ENCODE results near the gene NECAB2. TPM values are rescaled to one million over a fixed set of nuclear protein-coding genes. Genes with fewer than 3 reads are reported as not detected.
A peak's percentile ranks its signal among the peaks of the same experiment; 100 is the strongest.
"Not testable (repeated sequence)": the region's sequence is repeated elsewhere in the genome, so short reads cannot be mapped to it uniquely, and the experiment has no call there.

Gene NECAB2
- total RNA-seq, 1 donor from 2014 or later = not detected

DNA sequence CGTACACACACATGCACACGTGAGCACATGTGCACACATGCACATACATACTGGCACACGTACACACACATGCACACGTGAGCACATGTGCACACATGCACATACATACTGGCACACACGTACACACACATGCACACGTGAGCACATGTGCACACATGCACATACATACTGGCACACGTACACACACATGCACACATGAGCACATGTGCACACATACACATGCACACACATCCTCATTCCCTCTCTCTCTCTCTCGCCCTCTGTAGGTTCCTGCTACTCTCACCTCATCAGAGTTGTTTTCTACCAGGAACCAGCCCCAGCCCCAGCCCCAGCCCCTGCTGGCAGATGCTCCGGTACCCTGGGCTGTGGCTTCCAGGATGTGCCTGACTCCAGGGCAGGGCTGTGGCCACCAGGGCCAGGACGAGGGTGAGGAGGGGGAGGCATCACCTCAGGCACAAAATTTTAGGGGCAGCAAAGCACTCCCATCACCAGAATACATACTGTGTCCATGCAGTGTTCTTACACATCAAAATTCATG, 17.1 kb upstream of the NECAB2 start:
- H3K4me1 Mint-ChIP-seq (ENCODE audit: low read depth); DNase-seq (ENCODE audit: low spot score); intact Hi-C loops (cut with micrococcal nuclease); H3K4me3 Mint-ChIP-seq (ENCODE audit: low read depth); H3K27me3 Mint-ChIP-seq (ENCODE audit: low read depth); H3K27ac Mint-ChIP-seq; H3K9me3 Mint-ChIP-seq; H3K36me3 Mint-ChIP-seq (ENCODE audit: low read depth): not testable (repeated sequence)

DNA sequence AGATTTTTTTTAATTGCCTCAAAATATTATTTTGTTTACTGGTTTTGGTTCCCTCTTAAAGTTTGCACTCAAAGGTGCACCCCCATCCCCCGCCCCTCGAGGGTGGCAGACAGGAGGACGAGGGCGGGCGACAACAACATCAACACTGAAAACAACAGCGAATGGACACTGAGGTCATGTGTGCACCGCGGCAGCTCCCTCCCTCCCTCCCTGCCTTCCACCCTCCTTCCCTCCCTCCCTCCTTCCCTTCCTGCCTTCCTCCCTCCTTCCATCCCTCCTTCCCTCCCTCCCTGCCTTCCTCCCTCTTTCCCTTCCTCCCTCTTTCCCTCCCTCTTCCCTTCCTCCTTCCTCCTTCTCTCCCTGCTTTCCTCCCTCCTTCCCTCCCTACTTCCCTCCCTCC, 16.5 kb upstream of the NECAB2 start:
- intact Hi-C loops (cut with micrococcal nuclease) = no loop called here
- no peak overlapping the region for H3K27ac Mint-ChIP-seq
- H3K27me3 Mint-ChIP-seq (ENCODE audit: low read depth) = peaks cover 10% of the 10 kb centered on the region
- peaks cover 10% of the 10 kb centered on the region for H3K4me1 Mint-ChIP-seq (ENCODE audit: low read depth)
- peaks cover 6% of the 10 kb centered on the region for H3K9me3 Mint-ChIP-seq
- no peak for DNase-seq (ENCODE audit: low spot score)
- no peaks in the 10 kb centered on the region for H3K36me3 Mint-ChIP-seq (ENCODE audit: low read depth)
- H3K4me3 Mint-ChIP-seq (ENCODE audit: low read depth) = no peak overlapping the region

DNA sequence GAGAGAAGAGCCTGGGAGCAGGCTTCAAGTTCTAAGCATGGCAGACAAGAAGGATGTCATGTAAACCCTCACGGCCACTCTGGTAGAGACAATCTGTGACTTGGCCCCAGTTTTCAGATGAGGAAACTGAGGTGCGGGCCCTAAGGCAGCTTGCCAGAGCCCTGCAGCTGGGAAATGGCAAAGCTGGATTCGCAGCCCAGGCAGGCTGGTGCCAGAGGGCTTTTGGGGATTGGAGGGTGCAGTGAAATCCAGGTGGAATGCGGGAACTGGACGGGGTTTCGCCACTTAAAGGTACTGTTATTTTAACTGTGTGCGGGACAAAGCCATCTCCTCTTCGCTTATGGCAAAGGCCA, 15.5 kb upstream of the NECAB2 start:
- peaks cover 11% of the 10 kb centered on the region for H3K4me1 Mint-ChIP-seq (ENCODE audit: low read depth)
- no peaks in the 10 kb centered on the region for H3K36me3 Mint-ChIP-seq (ENCODE audit: low read depth)
- no peak for DNase-seq (ENCODE audit: low spot score)
- peak overlapping the region; percentile 35 for H3K27ac Mint-ChIP-seq
- intact Hi-C loops (cut with micrococcal nuclease) = loop anchor here (2.0 kb wide), 1 partner anchor 54 kb away; the partner anchor contains the start of gene MLYCD
- H3K27me3 Mint-ChIP-seq (ENCODE audit: low read depth) = peaks cover 10% of the 10 kb centered on the region
- peak overlapping the region; percentile 5 for H3K4me3 Mint-ChIP-seq (ENCODE audit: low read depth)
- H3K9me3 Mint-ChIP-seq = peaks cover 6% of the 10 kb centered on the region

DNA sequence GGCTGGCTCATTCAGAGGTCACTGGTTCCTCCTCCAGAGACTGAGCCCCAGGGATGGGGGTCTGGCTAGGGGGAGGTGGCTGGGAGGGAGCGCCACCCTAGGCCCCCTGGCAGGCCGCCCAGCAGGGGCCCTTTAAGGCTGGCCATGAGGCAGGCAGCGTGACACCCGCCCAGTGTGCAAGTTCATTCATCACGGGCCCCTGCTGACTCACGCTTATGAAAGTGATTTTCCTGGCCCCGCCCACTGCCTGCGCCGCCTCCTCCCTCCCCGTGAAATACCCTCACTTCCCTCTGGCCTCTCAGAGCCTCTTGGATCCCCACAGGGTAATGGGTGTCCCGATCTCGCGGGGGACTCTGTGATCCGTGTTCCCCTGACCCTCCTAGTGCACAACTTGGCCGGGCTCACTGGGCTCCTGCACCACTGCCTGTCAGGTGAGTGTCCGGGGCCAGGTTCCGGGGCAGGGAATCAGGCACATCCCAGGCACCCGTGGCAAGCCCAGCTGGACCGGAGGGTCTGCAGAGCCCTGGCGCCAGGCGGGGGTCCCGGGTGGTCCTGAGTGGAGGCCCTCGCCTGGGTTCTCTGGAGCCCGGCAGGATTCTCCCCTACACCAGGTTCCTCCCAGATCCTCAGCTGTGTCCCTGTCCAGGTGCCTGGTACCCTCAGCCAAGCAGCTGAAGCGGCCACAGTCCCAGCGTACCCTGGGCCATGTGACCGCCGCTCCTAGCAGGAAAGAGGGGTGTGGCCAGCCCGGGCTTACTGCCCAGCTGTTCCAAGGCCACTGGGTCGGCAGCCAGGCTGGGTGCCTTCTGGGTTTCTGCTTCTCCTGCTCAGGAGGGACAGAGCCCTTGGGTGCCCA, 14.9 kb upstream of the NECAB2 start, which contains the start of gene OSGIN1:
TSS of gene OSGIN1 (plus strand) at position 301 of the 856 bp plus-strand sequence. CDS start 4,432 bp downstream, outside the sequence.
- H3K36me3 Mint-ChIP-seq (ENCODE audit: low read depth) = no peaks in the 10 kb centered on the region
- peaks cover 10% of the 10 kb centered on the region for H3K27me3 Mint-ChIP-seq (ENCODE audit: low read depth)
- peak within 1 kb of the TSS; percentile 74 for H3K4me3 Mint-ChIP-seq (ENCODE audit: low read depth)
- H3K9me3 Mint-ChIP-seq = peaks cover 6% of the 10 kb centered on the region
- intact Hi-C loops (cut with micrococcal nuclease) = loop anchor here (2.0 kb wide), 1 partner anchor 54 kb away; the partner anchor contains the start of gene MLYCD
- peak; percentile 72 for DNase-seq (ENCODE audit: low spot score)
- H3K27ac Mint-ChIP-seq = peak within 1 kb of the TSS; percentile 35
- H3K4me1 Mint-ChIP-seq (ENCODE audit: low read depth) = peaks cover 11% of the 10 kb centered on the region

DNA sequence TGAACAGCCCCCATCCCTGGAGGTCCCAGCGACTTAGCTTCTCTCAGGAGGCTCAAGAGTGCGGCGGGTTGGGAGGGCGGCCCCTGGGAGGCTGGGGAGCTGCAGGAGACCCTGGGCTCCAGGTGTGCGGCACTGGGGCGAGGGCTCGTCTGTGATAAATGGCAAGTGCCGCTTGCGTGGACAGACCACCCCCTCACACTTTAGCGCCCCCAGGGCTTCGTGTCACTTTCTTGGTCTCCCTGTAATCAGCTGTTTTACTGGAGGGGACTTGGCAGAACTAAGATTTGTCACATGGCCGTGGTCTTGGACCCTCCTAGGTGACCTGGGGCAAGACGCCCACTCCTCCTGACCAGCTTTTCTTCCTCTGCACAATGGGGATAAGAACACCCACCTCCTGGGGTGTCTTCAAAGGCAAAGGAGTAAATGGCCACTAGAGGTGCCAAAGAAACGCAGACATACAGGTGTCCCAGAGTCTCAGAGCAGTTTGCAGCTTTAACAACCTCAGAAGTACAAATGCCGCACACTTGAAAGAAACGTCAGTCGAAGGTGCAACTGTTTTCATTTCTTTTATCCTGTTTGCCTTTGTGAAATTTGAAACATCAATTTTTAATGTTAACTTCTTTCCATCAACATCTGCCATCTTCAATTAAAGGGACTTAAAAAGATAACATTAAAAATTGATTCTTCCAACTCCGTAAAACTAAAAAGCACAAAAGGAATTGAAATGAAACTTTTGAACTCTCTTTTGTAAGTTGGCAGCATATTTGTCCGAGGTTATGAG, 14.1 kb upstream of the NECAB2 start:
- peak overlapping the region; percentile 73 for H3K4me3 Mint-ChIP-seq (ENCODE audit: low read depth)
- H3K36me3 Mint-ChIP-seq (ENCODE audit: low read depth) = no peaks in the 10 kb centered on the region
- H3K27ac Mint-ChIP-seq = no peak overlapping the region
- intact Hi-C loops (cut with micrococcal nuclease) = loop anchor here (2.0 kb wide), 1 partner anchor 55 kb away; the partner anchor contains the start of gene MLYCD
- DNase-seq (ENCODE audit: low spot score) = no peak
- H3K27me3 Mint-ChIP-seq (ENCODE audit: low read depth) = peaks cover 10% of the 10 kb centered on the region
- peaks cover 11% of the 10 kb centered on the region for H3K4me1 Mint-ChIP-seq (ENCODE audit: low read depth)
- peaks cover 6% of the 10 kb centered on the region for H3K9me3 Mint-ChIP-seq

DNA sequence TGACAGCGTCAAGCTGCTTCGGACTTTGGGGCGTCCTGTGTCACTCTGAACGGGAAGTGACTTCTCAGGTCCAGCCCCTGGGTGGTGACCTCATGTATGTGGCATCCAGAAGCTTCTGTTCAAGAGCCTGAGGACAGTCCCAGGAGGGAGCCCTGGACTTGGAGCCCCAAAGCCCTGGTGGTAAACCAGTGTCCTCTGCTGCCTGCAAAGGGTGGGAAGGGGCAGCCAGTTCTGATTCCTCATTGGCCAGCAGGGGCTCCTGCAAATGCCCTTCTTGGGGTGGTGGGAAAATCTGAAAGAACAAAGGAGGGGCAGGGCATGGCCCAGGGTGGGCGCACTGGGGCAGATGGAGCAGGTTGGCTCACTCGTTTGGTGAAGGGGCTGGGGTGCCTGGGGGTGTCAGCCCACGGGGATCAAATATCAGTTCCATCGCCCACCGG, 13.4 kb upstream of the NECAB2 start:
- no peak overlapping the region for H3K27ac Mint-ChIP-seq
- H3K9me3 Mint-ChIP-seq = peaks cover 6% of the 10 kb centered on the region
- DNase-seq (ENCODE audit: low spot score) = no peak
- H3K36me3 Mint-ChIP-seq (ENCODE audit: low read depth) = no peaks in the 10 kb centered on the region
- intact Hi-C loops (cut with micrococcal nuclease) = no loop called here
- no peak overlapping the region for H3K4me3 Mint-ChIP-seq (ENCODE audit: low read depth)
- H3K4me1 Mint-ChIP-seq (ENCODE audit: low read depth) = peaks cover 11% of the 10 kb centered on the region
- peaks cover 10% of the 10 kb centered on the region for H3K27me3 Mint-ChIP-seq (ENCODE audit: low read depth)

DNA sequence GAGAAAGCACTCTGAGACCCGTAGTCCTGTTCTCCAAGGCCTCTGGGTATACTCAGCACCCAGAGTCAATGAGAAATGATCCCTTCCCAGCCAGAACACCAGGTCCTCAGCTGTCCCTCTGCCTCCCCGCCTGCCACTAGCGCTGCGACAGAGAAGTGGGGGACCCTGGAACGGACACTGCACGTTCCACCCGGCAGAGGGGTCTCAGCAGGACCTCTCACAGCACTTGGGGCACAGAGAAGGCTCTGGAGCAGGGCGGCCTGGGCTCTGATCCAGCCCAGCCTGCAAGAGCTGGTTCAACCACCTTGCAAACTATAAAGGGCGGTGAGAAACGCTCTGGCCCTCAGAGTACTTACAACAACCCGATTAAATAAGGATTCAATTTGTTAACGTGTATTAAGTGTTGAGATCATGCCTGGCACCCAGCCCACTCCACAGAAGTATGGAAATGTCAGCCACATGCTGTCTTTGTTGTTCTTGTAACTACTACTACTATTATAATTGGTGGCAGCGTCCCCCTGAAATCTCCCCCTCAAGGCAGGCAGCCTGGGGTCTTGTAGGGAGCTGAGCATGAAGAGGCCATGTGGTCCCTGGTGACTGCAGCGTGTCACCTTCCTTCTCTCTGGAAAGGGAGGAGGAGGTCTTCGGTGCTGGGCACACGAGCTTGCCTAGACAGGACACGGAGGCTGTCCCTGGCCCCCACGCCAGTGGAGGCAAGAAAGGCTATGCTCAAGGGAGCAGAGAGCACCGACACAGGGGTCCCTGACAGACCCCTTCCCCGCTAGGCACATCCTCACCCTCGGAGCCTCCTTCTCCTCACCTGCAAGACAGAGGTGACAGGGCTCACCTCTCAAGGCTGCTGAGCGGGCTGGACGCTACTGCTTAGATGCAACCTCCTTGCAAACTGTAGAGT, 12.6 kb upstream of the NECAB2 start:
- H3K27me3 Mint-ChIP-seq (ENCODE audit: low read depth) = peaks cover 10% of the 10 kb centered on the region
- peaks cover 6% of the 10 kb centered on the region for H3K9me3 Mint-ChIP-seq
- intact Hi-C loops (cut with micrococcal nuclease) = loop anchor here (1.0 to 2.0 kb wide), 3 partner anchors 110 to 551 kb away; partner anchors contain the start of gene TAF1C
- no peaks in the 10 kb centered on the region for H3K36me3 Mint-ChIP-seq (ENCODE audit: low read depth)
- H3K4me1 Mint-ChIP-seq (ENCODE audit: low read depth) = peaks cover 12% of the 10 kb centered on the region
- no peak for DNase-seq (ENCODE audit: low spot score)
- no peak overlapping the region for H3K4me3 Mint-ChIP-seq (ENCODE audit: low read depth)
- H3K27ac Mint-ChIP-seq = no peak overlapping the region

DNA sequence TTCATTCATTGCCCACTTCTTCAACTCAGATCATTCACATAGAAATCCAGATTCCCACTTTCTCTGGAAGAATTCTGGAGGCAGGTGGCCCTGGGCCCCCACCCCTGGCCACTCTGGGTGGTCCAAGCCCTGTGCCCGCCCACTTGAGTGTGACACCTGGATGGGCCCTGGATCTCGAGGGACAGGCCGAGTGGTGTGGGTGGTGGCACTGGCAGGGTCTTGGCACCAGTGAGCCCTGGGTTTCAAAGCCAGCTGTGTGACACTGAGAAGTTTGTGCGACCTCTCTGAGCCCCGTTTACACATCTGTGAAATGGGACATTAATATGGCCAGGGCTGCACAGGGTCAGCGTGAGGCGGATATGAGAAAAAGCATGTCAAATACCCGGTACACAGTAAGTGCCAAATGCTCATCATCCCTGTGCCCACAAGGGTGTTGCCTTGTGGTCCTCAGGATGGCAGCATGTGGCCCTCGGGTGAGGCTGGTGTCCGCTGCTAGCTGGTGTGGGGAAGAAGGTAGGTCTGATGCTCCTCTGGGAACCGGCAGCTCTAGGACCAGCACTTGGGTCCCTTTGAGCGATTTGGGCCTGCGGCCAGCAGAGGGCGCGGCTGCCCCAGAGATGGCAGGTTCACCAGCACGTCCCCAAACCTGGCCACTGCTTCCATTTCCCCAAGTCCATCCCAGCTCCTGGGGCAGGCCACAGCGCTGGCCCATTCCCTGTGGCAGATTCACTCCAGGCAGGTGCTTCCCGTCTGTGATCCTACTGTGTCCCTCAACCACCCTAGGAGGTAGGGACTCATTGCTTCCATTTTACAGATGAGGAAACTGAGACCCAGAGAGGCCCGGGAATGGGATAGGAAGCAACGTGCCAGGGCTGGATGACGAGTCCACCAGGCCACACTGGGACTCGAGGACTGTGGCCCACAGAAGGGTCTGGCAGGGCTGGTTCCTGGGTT, 11.4 kb upstream of the NECAB2 start:
- H3K36me3 Mint-ChIP-seq (ENCODE audit: low read depth) = no peaks in the 10 kb centered on the region
- peak; percentile 64 for DNase-seq (ENCODE audit: low spot score)
- H3K4me3 Mint-ChIP-seq (ENCODE audit: low read depth) = no peak overlapping the region
- H3K27me3 Mint-ChIP-seq (ENCODE audit: low read depth) = peaks cover 10% of the 10 kb centered on the region
- H3K27ac Mint-ChIP-seq = no peak overlapping the region
- no peaks in the 10 kb centered on the region for H3K9me3 Mint-ChIP-seq
- peaks cover 12% of the 10 kb centered on the region for H3K4me1 Mint-ChIP-seq (ENCODE audit: low read depth)
- intact Hi-C loops (cut with micrococcal nuclease) = loop anchor here (1.0 to 2.0 kb wide), 3 partner anchors 109 to 550 kb away; partner anchors contain the start of gene TAF1C

DNA sequence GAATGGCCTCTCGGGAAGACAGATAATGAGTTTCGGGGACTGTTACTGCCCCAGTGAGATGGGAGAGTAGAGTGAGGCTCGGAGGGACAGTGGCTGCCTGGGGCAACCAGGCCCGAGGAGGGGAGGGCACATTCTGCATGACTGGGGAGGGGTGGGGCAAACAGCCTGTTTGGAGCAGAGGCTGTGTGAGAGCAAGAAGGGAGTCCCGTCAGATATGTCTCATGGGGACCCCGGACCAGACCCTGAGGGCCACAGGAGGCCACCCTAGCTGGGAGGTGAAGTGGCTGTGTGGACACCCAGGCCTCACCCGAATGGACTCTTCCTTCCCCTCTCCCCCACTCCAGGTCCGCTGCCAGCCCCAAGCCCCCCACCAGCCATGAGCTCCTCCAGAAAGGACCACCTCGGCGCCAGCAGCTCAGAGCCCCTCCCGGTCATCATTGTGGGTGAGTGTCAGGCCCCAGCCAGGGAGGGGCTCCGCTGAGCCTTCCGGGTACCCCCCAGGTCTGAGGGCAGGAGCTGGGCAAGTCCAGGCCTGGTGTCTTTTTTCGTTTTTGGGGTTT, 10.7 kb upstream of the NECAB2 start:
- no peak overlapping the region for H3K4me3 Mint-ChIP-seq (ENCODE audit: low read depth)
- no peaks in the 10 kb centered on the region for H3K9me3 Mint-ChIP-seq
- peaks cover 12% of the 10 kb centered on the region for H3K4me1 Mint-ChIP-seq (ENCODE audit: low read depth)
- no peak for DNase-seq (ENCODE audit: low spot score)
- no peaks in the 10 kb centered on the region for H3K36me3 Mint-ChIP-seq (ENCODE audit: low read depth)
- peaks cover 10% of the 10 kb centered on the region for H3K27me3 Mint-ChIP-seq (ENCODE audit: low read depth)
- intact Hi-C loops (cut with micrococcal nuclease) = loop anchor here (2.0 kb wide), 2 partner anchors 229 to 549 kb away; partner anchors contain the start of gene TAF1C
- no peak overlapping the region for H3K27ac Mint-ChIP-seq

- Mint-ChIP-seq H3K4me1 (ENCODE audit: low read depth) (peaks cover 11% of the 10 kb centered on the region), H3K9me3 (no peaks in the 10 kb centered on the region), H3K4me3 (ENCODE audit: low read depth) (no peak overlapping the region), H3K36me3 (ENCODE audit: low read depth) (no peaks in the 10 kb centered on the region), H3K27ac (no peak overlapping the region), H3K27me3 (ENCODE audit: low read depth) (peaks cover 10% of the 10 kb centered on the region)
- intact Hi-C loops (cut with micrococcal nuclease) = no loop called here
- DNase-seq (ENCODE audit: low spot score) = no peak
These were observed 9.8 kb upstream of the NECAB2 start for GRCh38 chr16:83958137-83958845.
